Measurements from ENCODE around the gene RHOF. TPM values are rescaled to one million over a fixed set of nuclear protein-coding genes. Genes with fewer than 3 reads are reported as not detected.

Gene RHOF
- total and polyA plus RNA-seq, 2 of the 13 experiments (the other 11 are each of a cell fraction or from before 2014, with no cell fraction given), result 14.6 to 32.2 TPM

- TF ChIP-seq ZNF609 (CRISPR knock-in tag; IDR thresholded peaks at IDR 0.05; ENCODE audit: borderline replicate concordance) (no peak), FOXA3 (CRISPR knock-in tag; IDR thresholded peaks at IDR 0.05) (0 out of 2 replicates have a peak, but pooled peaks have one; percentile 22), HNF1B (CRISPR knock-in tag; IDR thresholded peaks at IDR 0.05) (0 out of 2 replicates have a peak, but pooled peaks have one; percentile 21), ZNF747 (CRISPR knock-in tag; IDR thresholded peaks at IDR 0.05; ENCODE audit: borderline replicate concordance) (no peak), ARHGAP35 (CRISPR knock-in tag; IDR thresholded peaks at IDR 0.05; ENCODE audit: borderline replicate concordance) (no peak), PAF1 (CRISPR knock-in tag; IDR thresholded peaks at IDR 0.05) (no peak), ZNF264 (CRISPR knock-in tag; IDR thresholded peaks at IDR 0.05) (no peak), ZBTB4 (CRISPR knock-in tag; IDR thresholded peaks at IDR 0.05; ENCODE audit: borderline replicate concordance) (no peak), ZNF607 (CRISPR knock-in tag; IDR thresholded peaks at IDR 0.05; ENCODE audit: borderline replicate concordance) (no peak), FOXJ3 (CRISPR knock-in tag; IDR thresholded peaks at IDR 0.05; ENCODE audit: borderline replicate concordance) (no peak), ZNF737 (CRISPR knock-in tag; IDR thresholded peaks at IDR 0.05; ENCODE audit: borderline replicate concordance) (no peak), AHDC1 (CRISPR knock-in tag; IDR thresholded peaks at IDR 0.05; ENCODE audit: borderline replicate concordance) (no peak)
Measured at GRCh38 chr12:121773011-121773777, 20.3 kb downstream of the RHOF start (continued).

Data from HepG2 (cell line).